Endothelial cell of umbilical vein (primary cell): ENCODE results near the gene VAC14. TPM values are rescaled to one million over a fixed set of nuclear protein-coding genes. Genes with fewer than 3 reads are reported as not detected.

Experiments used
- BruUV-seq: library from RNA; stranded (reverse); fragments of 400-500 nt; replicated peaks from 2 replicates; lab custom pipeline; 2021; lab: Mats Ljungman, UMichigan
- CTCF ChIA-PET: fragments of 300-600, 350-600 bp; sonication (Branson Sonifier 250); formaldehyde crosslinking; loops from one replicate; lab custom pipeline; 2021; ENCODE audit warnings: antibody characterized with exemption, inconsistent platforms; lab: Charles Lee
- POLR2A ChIA-PET: fragments of 300-600, 350-600 bp; sonication (Branson Sonifier 250); formaldehyde crosslinking; loops from one replicate; lab custom pipeline; 2021; ENCODE audit warnings: antibody characterized with exemption, inconsistent platforms; lab: Charles Lee
- DNase-seq: peaks from one replicate; pipeline ENCODE4 v3.0.0-alpha.2; 2011; ENCODE audit warnings: low read depth, low spot score
- FAIRE-seq: peaks from 2 replicates; lab custom pipeline; 2011; peaks lifted over from hg19 to GRCh38; lab: Jason Lieb, UNC
- H2AFZ ChIP-seq: 2 replicates; pipeline ENCODE4 v1.6.0; 2012; ENCODE audit warnings: low read depth, low read length, control low read depth, inconsistent platforms
- H3K27ac ChIP-seq: 2 replicates; pipeline ENCODE4 v1.5.1; 2011; ENCODE audit warnings: low read depth, mild to moderate bottlenecking, control low read depth, low read length, moderate library complexity; ENCODE audit not compliant: insufficient read depth
- H3K27me3 ChIP-seq, 2 experiments: 2 replicates each; pipeline versions ENCODE4 v1.6.0 to v1.6.1; 2011; ENCODE audit warnings: low read length in 2 of 2, mixed read lengths in 1 of 2; ENCODE audit not compliant: control insufficient read depth in 2 of 2, insufficient read depth in 2 of 2
- H3K36me3 ChIP-seq, 2 experiments: 2 replicates in 1 of 2; 3 replicates in 1 of 2; pipeline ENCODE4 v1.5.1; 2011; ENCODE audit warnings: low read length in 2 of 2, mild to moderate bottlenecking in 1 of 2, moderate library complexity in 1 of 2; ENCODE audit not compliant: control insufficient read depth in 2 of 2, insufficient read depth in 2 of 2; ENCODE audit errors: extremely low read depth in 1 of 2
- H3K4me1 ChIP-seq: 3 replicates; pipeline ENCODE4 v1.5.1; 2011; ENCODE audit warnings: mild to moderate bottlenecking, low read length; ENCODE audit not compliant: control insufficient read depth, insufficient read depth; ENCODE audit errors: extremely low read depth
- H3K4me2 ChIP-seq: 2 replicates; pipeline ENCODE4 v1.6.1; 2011; ENCODE audit warnings: low read length, control low read depth, mixed read lengths; ENCODE audit not compliant: insufficient read depth
- H3K4me3 ChIP-seq, 3 experiments: fragments of 200-600 bp in 1 of 3; sonication (generic), shearing (Covaris generic) in 1 of 3; replicated peaks in 1 of 3; 2 replicates each; pipeline ENCODE4 v1.5.1; 2011 to 2016; ENCODE audit warnings: control low read depth in 3 of 3, low read length in 3 of 3, mild to moderate bottlenecking in 2 of 3, inconsistent platforms in 1 of 3, low read depth in 1 of 3, moderate library complexity in 1 of 3; ENCODE audit not compliant: insufficient read depth in 1 of 3
- H3K79me2 ChIP-seq: 2 replicates; pipeline ENCODE4 v1.6.0; 2012; ENCODE audit warnings: low read length, inconsistent platforms; ENCODE audit not compliant: control insufficient read depth, insufficient read depth
- H3K9ac ChIP-seq: replicated peaks from 2 replicates; pipeline ENCODE3; 2011; ENCODE audit warnings: low read length, control low read depth; ENCODE audit not compliant: insufficient read depth; ENCODE audit errors: extremely low read depth
- H3K9me1 ChIP-seq: replicated peaks from 3 replicates; pipeline ENCODE4 v1.6.0; 2011; ENCODE audit warnings: mild to moderate bottlenecking, low read length; ENCODE audit not compliant: control insufficient read depth, insufficient read depth; ENCODE audit errors: extremely low read depth
- H3K9me3 ChIP-seq: replicated peaks from 2 replicates; pipeline ENCODE4 v1.5.1; 2012; ENCODE audit warnings: low read length, inconsistent platforms; ENCODE audit not compliant: control insufficient read depth, insufficient read depth
- H4K20me1 ChIP-seq: replicated peaks from 2 replicates; pipeline ENCODE3; 2011; ENCODE audit warnings: mild to moderate bottlenecking, low read length; ENCODE audit not compliant: control insufficient read depth, insufficient read depth; ENCODE audit errors: extremely low read depth
- EZH2 ChIP-seq: IDR thresholded peaks from 2 replicates; pipeline ENCODE4 v1.6.1; 2012; ENCODE audit warnings: borderline replicate concordance, low read depth, mild to moderate bottlenecking, moderate library complexity, low read length, inconsistent platforms; ENCODE audit not compliant: severe bottlenecking
- FOS ChIP-seq: IDR thresholded peaks from 2 replicates; pipeline ENCODE4 v1.6.1; 2011; ENCODE audit warnings: mild to moderate bottlenecking, low read length, moderate library complexity, borderline replicate concordance; ENCODE audit not compliant: insufficient read depth
- GATA2 ChIP-seq: IDR thresholded peaks from 2 replicates; pipeline ENCODE4 v1.7.0; 2011; ENCODE audit warnings: low read depth, mild to moderate bottlenecking, moderate library complexity, mixed read lengths, low read length; ENCODE audit not compliant: insufficient read length, insufficient read depth
- JUN ChIP-seq: IDR thresholded peaks from 2 replicates; pipeline ENCODE4 v1.6.1; 2011; ENCODE audit warnings: borderline replicate concordance, low read depth; ENCODE audit not compliant: insufficient read length, insufficient read depth
- MYC ChIP-seq: IDR thresholded peaks from one replicate; pipeline ENCODE4 v1.6.1; 2011; ENCODE audit warnings: mild to moderate bottlenecking, low read depth, low read length
- POLR2A ChIP-seq: IDR thresholded peaks from 2 replicates; pipeline ENCODE4 v1.6.1; 2012; ENCODE audit warnings: low read depth, mild to moderate bottlenecking, control low read depth, low read length
- POLR2AphosphoS5 ChIP-seq: IDR thresholded peaks from 2 replicates; pipeline ENCODE4 v1.6.1; 2012; ENCODE audit warnings: low read depth, mild to moderate bottlenecking, control low read depth, low read length, moderate library complexity; ENCODE audit not compliant: insufficient read depth
- dilution Hi-C: fragments of 300-500 bp; cut with MboI; formaldehyde crosslinking; loops from one replicate; pipeline ENCODE4 v1.15.0; 2019; ENCODE audit warnings: low sequenced_read_pairs; ENCODE audit not compliant: extremely low pct_ligation_motif_present
- intact Hi-C: fragments of 100-400 bp; cut with micrococcal nuclease; formaldehyde crosslinking; loops from one replicate; pipeline ENCODE4 v1.10.0; 2022
- polyA plus RNA-seq, 4 experiments: library from polyadenylated mRNA; depleted of rRNA in 3 of 4; stranded (reverse) in 3 of 4; unstranded in 1 of 4; fragments of >200 nt; gene quantifications; 2 replicates each; pipeline versions ENCODE4 v1.2.1 to v1.2.3, GENCODE V29; 2011 to 2012; ENCODE audit warnings: missing spikeins in 1 of 4
- total RNA-seq: library from RNA; stranded (reverse); gene quantifications from 2 replicates; pipeline ENCODE4 v1.2.3, GENCODE V29; 2021
- TF ChIP-seq, protein P1 (sequence below): IDR thresholded peaks from 2 replicates; pipeline ENCODE4 v1.6.1; 2011; ENCODE audit not compliant: insufficient read depth, insufficient read length
- TF ChIP-seq, protein P2 (sequence below), 2 donors: IDR thresholded peaks; 1 replicate in 1 of 2; 2 replicates in 1 of 2; pipeline ENCODE4 v1.5.1; 2011; ENCODE audit warnings: low read length in 2 of 2, mild to moderate bottlenecking in 2 of 2, moderate library complexity in 2 of 2, control low read depth in 1 of 2, inconsistent platforms in 1 of 2, low read depth in 1 of 2; ENCODE audit not compliant: insufficient read depth in 1 of 2; ENCODE audit errors: extremely low read depth in 1 of 2

Gene VAC14
- total and polyA plus RNA-seq, 2 donors (not counting 3 experiments of a cell fraction or from before 2014, with no cell fraction given) = 37.6 to 57.9 TPM

DNA sequence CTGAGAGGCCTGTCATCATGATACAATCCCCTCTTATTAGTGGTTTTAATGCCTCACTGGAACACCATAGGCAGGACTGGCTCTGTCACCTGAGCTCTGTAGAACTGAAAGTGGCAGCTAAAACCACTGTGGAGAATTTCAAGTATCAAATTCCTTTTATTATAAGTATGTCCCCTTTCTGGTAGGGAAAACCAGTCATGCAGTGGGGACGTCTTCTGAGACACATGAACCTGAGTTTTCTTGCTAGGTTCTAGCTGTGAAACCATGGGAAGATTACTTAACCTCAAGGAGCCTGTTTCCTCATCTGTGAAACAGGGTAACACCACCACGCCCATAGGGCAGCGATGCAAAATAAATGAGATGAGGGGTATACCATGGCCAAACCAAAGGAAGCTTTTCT lies 4.7 kb downstream of the VAC14 start:
- H3K4me2 ChIP-seq = no peak overlapping the region
- peaks cover 65% of the 10 kb centered on the region for H3K79me2 ChIP-seq
- intact Hi-C loops (no loop called here), dilution Hi-C loops (no loop called here)
- no peak for FAIRE-seq
- H3K27ac ChIP-seq = no peak overlapping the region
- H2AFZ ChIP-seq = no peak overlapping the region
- H3K4me3 ChIP-seq = no peak overlapping the region
- ChIA-PET CTCF (no interaction called here), POLR2A (no interaction called here)
- TF ChIP-seq POLR2AphosphoS5 (no peak), MYC (no peak), FOS (no peak), POLR2A (no peak), GATA2 (no peak), EZH2 (no peak), JUN (no peak)
- TF ChIP-seq, protein P1, sequence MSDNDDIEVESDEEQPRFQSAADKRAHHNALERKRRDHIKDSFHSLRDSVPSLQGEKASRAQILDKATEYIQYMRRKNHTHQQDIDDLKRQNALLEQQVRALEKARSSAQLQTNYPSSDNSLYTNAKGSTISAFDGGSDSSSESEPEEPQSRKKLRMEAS = no peak
- TF ChIP-seq, protein P2, sequence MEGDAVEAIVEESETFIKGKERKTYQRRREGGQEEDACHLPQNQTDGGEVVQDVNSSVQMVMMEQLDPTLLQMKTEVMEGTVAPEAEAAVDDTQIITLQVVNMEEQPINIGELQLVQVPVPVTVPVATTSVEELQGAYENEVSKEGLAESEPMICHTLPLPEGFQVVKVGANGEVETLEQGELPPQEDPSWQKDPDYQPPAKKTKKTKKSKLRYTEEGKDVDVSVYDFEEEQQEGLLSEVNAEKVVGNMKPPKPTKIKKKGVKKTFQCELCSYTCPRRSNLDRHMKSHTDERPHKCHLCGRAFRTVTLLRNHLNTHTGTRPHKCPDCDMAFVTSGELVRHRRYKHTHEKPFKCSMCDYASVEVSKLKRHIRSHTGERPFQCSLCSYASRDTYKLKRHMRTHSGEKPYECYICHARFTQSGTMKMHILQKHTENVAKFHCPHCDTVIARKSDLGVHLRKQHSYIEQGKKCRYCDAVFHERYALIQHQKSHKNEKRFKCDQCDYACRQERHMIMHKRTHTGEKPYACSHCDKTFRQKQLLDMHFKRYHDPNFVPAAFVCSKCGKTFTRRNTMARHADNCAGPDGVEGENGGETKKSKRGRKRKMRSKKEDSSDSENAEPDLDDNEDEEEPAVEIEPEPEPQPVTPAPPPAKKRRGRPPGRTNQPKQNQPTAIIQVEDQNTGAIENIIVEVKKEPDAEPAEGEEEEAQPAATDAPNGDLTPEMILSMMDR (IDR thresholded peaks at IDR 0.05; ENCODE audit: extremely low read depth in 1 of 2, insufficient read depth in 1 of 2, low read depth in 1 of 2, low read length in 2 of 2) = no peak
- H3K36me3 ChIP-seq = no peaks in the 10 kb centered on the region
- H3K9ac ChIP-seq = no peak overlapping the region
- H4K20me1 ChIP-seq = no peaks in the 10 kb centered on the region
- BruUV-seq = no TSS peak
- H3K4me1 ChIP-seq = peaks cover 9% of the 10 kb centered on the region
- DNase-seq = no peak
- H3K9me1 ChIP-seq = no peaks in the 10 kb centered on the region
- H3K9me3 ChIP-seq = no peaks in the 10 kb centered on the region
- H3K27me3 ChIP-seq = no peaks in the 10 kb centered on the region
